Ovary (tissue), 3 donors: ENCODE measurements around the gene ABHD17C.

Experiments
- POLR2A ChIP-seq: fragments of 450-650 bp; IDR thresholded peaks from one replicate; pipeline ENCODE4 v1.6.1; 2017; ENCODE audit warnings: antibody characterized with exemption, mild to moderate bottlenecking, moderate library complexity
- TF ChIP-seq, protein P1 (sequence below), 3 donors: fragments of 450-650 bp in 2 of 3; fragments of 200-600 bp in 1 of 3; IDR thresholded peaks; one replicate each; pipeline versions ENCODE4 v1.5.1 to v1.8.0; 2016 to 2022; ENCODE audit warnings: antibody characterized with exemption in 3 of 3, mild to moderate bottlenecking in 1 of 3
- donor health status: DM: no; HTN: no; CAD: no.

DNA sequence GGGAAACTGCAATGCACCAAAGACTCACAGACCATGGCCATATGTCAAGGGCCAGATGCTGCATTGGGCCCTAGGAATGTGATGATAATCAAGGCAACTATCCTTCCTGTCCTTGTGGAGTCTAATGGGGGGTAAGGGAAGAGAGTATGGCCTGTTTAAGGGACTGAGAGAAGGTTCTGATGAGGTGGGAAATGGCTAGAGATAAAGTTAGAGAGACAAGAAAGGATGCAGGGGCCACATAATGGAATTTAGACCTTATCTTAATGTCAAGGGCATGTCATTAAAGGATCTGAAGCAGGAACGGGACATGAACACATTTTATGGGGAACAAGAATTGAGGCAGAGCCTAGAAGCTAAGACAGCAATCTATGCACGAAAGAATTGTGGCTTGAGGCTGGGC is 30.0 kb upstream of the ABHD17C start:
- TF ChIP-seq, protein P1, sequence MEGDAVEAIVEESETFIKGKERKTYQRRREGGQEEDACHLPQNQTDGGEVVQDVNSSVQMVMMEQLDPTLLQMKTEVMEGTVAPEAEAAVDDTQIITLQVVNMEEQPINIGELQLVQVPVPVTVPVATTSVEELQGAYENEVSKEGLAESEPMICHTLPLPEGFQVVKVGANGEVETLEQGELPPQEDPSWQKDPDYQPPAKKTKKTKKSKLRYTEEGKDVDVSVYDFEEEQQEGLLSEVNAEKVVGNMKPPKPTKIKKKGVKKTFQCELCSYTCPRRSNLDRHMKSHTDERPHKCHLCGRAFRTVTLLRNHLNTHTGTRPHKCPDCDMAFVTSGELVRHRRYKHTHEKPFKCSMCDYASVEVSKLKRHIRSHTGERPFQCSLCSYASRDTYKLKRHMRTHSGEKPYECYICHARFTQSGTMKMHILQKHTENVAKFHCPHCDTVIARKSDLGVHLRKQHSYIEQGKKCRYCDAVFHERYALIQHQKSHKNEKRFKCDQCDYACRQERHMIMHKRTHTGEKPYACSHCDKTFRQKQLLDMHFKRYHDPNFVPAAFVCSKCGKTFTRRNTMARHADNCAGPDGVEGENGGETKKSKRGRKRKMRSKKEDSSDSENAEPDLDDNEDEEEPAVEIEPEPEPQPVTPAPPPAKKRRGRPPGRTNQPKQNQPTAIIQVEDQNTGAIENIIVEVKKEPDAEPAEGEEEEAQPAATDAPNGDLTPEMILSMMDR (IDR thresholded peaks at IDR 0.05) = no peak
- TF ChIP-seq POLR2A = no peak
